Measurements from ENCODE around the gene QSOX2.

The QSOX2 gene

GRCh38 chr9:136179761-136180160, 65.9 kb downstream of the QSOX2 start:
- CTCF ChIA-PET = interaction anchor here (1.6 kb wide), 1 partner anchor 10 kb away, joined by 3 read pairs; no protein-coding TSS in a partner anchor
- TF ChIP-seq CTCF (IDR thresholded peaks at IDR 0.05; ENCODE audit: insufficient read depth, low read length, missing control alignments) = no peak
- H3K4me3 ChIP-seq (ENCODE audit: low read depth, low read length) = no peak overlapping the region
- POLR2A ChIA-PET = no interaction called here
- no peak for DNase-seq (ENCODE audit: low read depth, low spot score)

GRCh38 chr9:136179101-136179616, 66.5 kb downstream of the QSOX2 start:
- DNase-seq (ENCODE audit: low read depth, low spot score) = no peak
- no peak for TF ChIP-seq CTCF (IDR thresholded peaks at IDR 0.05; ENCODE audit: insufficient read depth, low read length, missing control alignments)
- no peak overlapping the region for H3K4me3 ChIP-seq (ENCODE audit: low read depth, low read length)
- ChIA-PET POLR2A (no interaction called here), CTCF (interaction anchor here (1.6 kb wide), 1 partner anchor 10 kb away, joined by 3 read pairs; no protein-coding TSS in a partner anchor)

GRCh38 chr9:136178773-136179075, 66.9 kb downstream of the QSOX2 start:
- ChIA-PET POLR2A (no interaction called here), CTCF (interaction anchor here (0.7 to 1.6 kb wide), 2 partner anchors 9 to 105 kb away, joined by 3 read pairs; no protein-coding TSS in a partner anchor)
- H3K4me3 ChIP-seq (ENCODE audit: low read depth, low read length) = no peak overlapping the region
- DNase-seq (ENCODE audit: low read depth, low spot score) = no peak
- TF ChIP-seq CTCF (IDR thresholded peaks at IDR 0.05; ENCODE audit: insufficient read depth, low read length, missing control alignments) = no peak

- POLR2A ChIA-PET = no interaction called here
- no peak overlapping the region for H3K4me3 ChIP-seq (ENCODE audit: low read depth, low read length)
- DNase-seq (ENCODE audit: low read depth, low spot score) = no peak
- no peak for TF ChIP-seq CTCF (IDR thresholded peaks at IDR 0.05; ENCODE audit: insufficient read depth, low read length, missing control alignments)
- CTCF ChIA-PET = interaction anchor here (0.7 to 1.6 kb wide), 2 partner anchors 9 to 106 kb away, joined by 3 read pairs; no protein-coding TSS in a partner anchor
These were observed 67.4 kb downstream of the QSOX2 start for GRCh38 chr9:136178061-136178772.

- TF ChIP-seq CTCF (IDR thresholded peaks at IDR 0.05; ENCODE audit: insufficient read depth, low read length, missing control alignments) = no peak
- CTCF ChIA-PET = no interaction called here
- no peak overlapping the region for H3K4me3 ChIP-seq (ENCODE audit: low read depth, low read length)
- POLR2A ChIA-PET = no interaction called here
- DNase-seq (ENCODE audit: low read depth, low spot score) = no peak
These were observed 68.4 kb downstream of the QSOX2 start for GRCh38 chr9:136177224-136177623.

GRCh38 chr9:136175616-136176197, 69.9 kb downstream of the QSOX2 start:
- DNase-seq (ENCODE audit: low read depth, low spot score) = no peak

More at GRCh38 chr9:136175616-136176197, 69.9 kb downstream of the QSOX2 start:
- CTCF ChIA-PET = interaction anchor here (1.0 to 1.8 kb wide), 3 partner anchors 10 to 109 kb away, joined by 3 to 4 read pairs (median 4); no protein-coding TSS in a partner anchor
- H3K4me3 ChIP-seq (ENCODE audit: low read depth, low read length) = no peak overlapping the region
- no peak for TF ChIP-seq CTCF (IDR thresholded peaks at IDR 0.05; ENCODE audit: insufficient read depth, low read length, missing control alignments)
- POLR2A ChIA-PET = no interaction called here

Measured in AG04449 (cell line).